H1 (cell line): ENCODE results near the gene MRPL43. TPM values are rescaled to one million over a fixed set of nuclear protein-coding genes. Genes with fewer than 3 reads are reported as not detected.

Experiments
- CTCF ChIA-PET: fragments of 300-600 bp; sonication (Branson Sonifier 250); formaldehyde crosslinking; loops from one replicate; lab custom pipeline; 2021; ENCODE audit not compliant: partially characterized antibody; lab: Charles Lee
- POLR2A ChIA-PET: fragments of 300-600 bp; sonication (Branson Sonifier 250); formaldehyde crosslinking; loops from one replicate; lab custom pipeline; 2021; ENCODE audit warnings: inconsistent platforms; ENCODE audit not compliant: partially characterized antibody; lab: Charles Lee
- DNase-seq, 2 experiments: peaks; one replicate each; pipeline versions ENCODE4 v3.0.0 to v3.0.0-alpha.2; 2010 to 2022; ENCODE audit warnings: low spot score in 2 of 2, low read depth in 1 of 2, mixed read lengths in 1 of 2
- FAIRE-seq: peaks from 2 replicates; lab custom pipeline; 2011; peaks lifted over from hg19 to GRCh38; lab: Jason Lieb, UNC
- H2AFZ ChIP-seq: 2 replicates; pipeline ENCODE4 v1.8.1; 2012; ENCODE audit warnings: low read length, inconsistent platforms
- H2AK5ac ChIP-seq: 2 replicates; pipeline ENCODE4 v1.6.1; 2013; ENCODE audit warnings: low read depth, low read length
- H2BK120ac ChIP-seq: replicated peaks from 2 replicates; pipeline ENCODE3; 2013; ENCODE audit warnings: low read depth, low read length, inconsistent platforms
- H2BK12ac ChIP-seq: 2 replicates; pipeline ENCODE4 v1.6.1; 2013; ENCODE audit warnings: low read depth, low read length
- H2BK15ac ChIP-seq: 2 replicates; pipeline ENCODE4 v1.6.1; 2013; ENCODE audit warnings: low read length
- H2BK20ac ChIP-seq: 2 replicates; pipeline ENCODE4 v1.6.1; 2013; ENCODE audit warnings: low read length
- H2BK5ac ChIP-seq: 2 replicates; pipeline ENCODE4 v1.6.1; 2013; ENCODE audit warnings: low read depth, low read length
- H3K14ac ChIP-seq: 2 replicates; pipeline ENCODE4 v1.6.1; 2013; ENCODE audit warnings: inconsistent platforms; ENCODE audit not compliant: insufficient read length
- H3K18ac ChIP-seq: 2 replicates; pipeline ENCODE4 v1.6.1; 2013; ENCODE audit warnings: low read length; ENCODE audit errors: extremely low read depth
- H3K23ac ChIP-seq: 2 replicates; pipeline ENCODE4 v1.6.1; 2013; ENCODE audit warnings: inconsistent platforms; ENCODE audit not compliant: insufficient read length
- H3K23me2 ChIP-seq: 2 replicates; pipeline ENCODE4 v1.6.1; 2013; ENCODE audit warnings: low read depth, low read length
- H3K27ac ChIP-seq: 2 replicates; pipeline ENCODE4 v1.6.1; 2011; ENCODE audit warnings: low read depth, low read length, inconsistent platforms
- H3K27me3 ChIP-seq, 4 experiments: replicated peaks in 1 of 4; 1 replicate in 1 of 4; 2 replicates in 3 of 4; pipeline versions ENCODE4 v1.6.1 to v1.8.1; 2011 to 2013; ENCODE audit warnings: low read length in 3 of 4, mild to moderate bottlenecking in 3 of 4, inconsistent platforms in 2 of 4, mixed read lengths in 2 of 4, moderate library complexity in 1 of 4; ENCODE audit not compliant: control insufficient read depth in 3 of 4, insufficient read depth in 3 of 4; ENCODE audit errors: extremely low read depth in 1 of 4
- H3K36me3 ChIP-seq, 4 experiments: 2 replicates each; pipeline versions ENCODE4 v1.6.1 to v1.8.1; 2011 to 2013; ENCODE audit warnings: mild to moderate bottlenecking in 4 of 4, low read length in 3 of 4, moderate library complexity in 2 of 4, control low read depth in 1 of 4, inconsistent platforms in 1 of 4; ENCODE audit not compliant: insufficient read depth in 4 of 4, control insufficient read depth in 2 of 4
- H3K4ac ChIP-seq: replicated peaks from 2 replicates; pipeline ENCODE3; 2013; ENCODE audit warnings: low read length, low read depth, mixed read lengths, inconsistent platforms; ENCODE audit not compliant: insufficient read length
- H3K4me1 ChIP-seq, 4 experiments: replicated peaks in 1 of 4; 1 replicate in 1 of 4; 2 replicates in 3 of 4; pipeline versions ENCODE4 v1.6.1 to v1.8.1; 2011 to 2013; ENCODE audit warnings: low read length in 3 of 4, inconsistent platforms in 2 of 4, mixed read lengths in 1 of 4; ENCODE audit not compliant: insufficient read depth in 4 of 4, control insufficient read depth in 3 of 4
- H3K4me2 ChIP-seq, 2 experiments: 2 replicates each; pipeline versions ENCODE4 v1.6.1 to v1.8.1; 2011 to 2013; ENCODE audit warnings: low read depth in 2 of 2, low read length in 2 of 2, control low read depth in 1 of 2, inconsistent platforms in 1 of 2, mild to moderate bottlenecking in 1 of 2; ENCODE audit not compliant: insufficient read depth in 1 of 2
- H3K4me3 ChIP-seq, 4 experiments: fragments of 200-600, 300-600 bp in 1 of 4; sonication (generic), shearing (Covaris generic), sonication (Bioruptor Twin) in 1 of 4; 2 replicates each; pipeline versions ENCODE4 v1.5.1 to v1.8.1; 2011 to 2016; ENCODE audit warnings: low read length in 4 of 4, low read depth in 3 of 4, control low read depth in 2 of 4, inconsistent platforms in 2 of 4, mild to moderate bottlenecking in 2 of 4, mixed read lengths in 1 of 4, moderate library complexity in 1 of 4; ENCODE audit not compliant: insufficient read depth in 2 of 4; ENCODE audit errors: extremely low read depth in 1 of 4
- H3K56ac ChIP-seq: replicated peaks from 2 replicates; pipeline ENCODE3; 2013; ENCODE audit warnings: low read depth, mild to moderate bottlenecking, mixed read lengths, low read length, inconsistent platforms; ENCODE audit not compliant: insufficient read length
- H3K79me1 ChIP-seq: 2 replicates; pipeline ENCODE4 v1.6.1; 2013; ENCODE audit warnings: low read depth, low read length, control low read depth
- H3K79me2 ChIP-seq, 2 experiments: 2 replicates each; pipeline versions ENCODE4 v1.6.1 to v1.8.1; 2012 to 2013; ENCODE audit warnings: low read length in 2 of 2, mild to moderate bottlenecking in 2 of 2, inconsistent platforms in 1 of 2; ENCODE audit not compliant: insufficient read depth in 2 of 2, control insufficient read depth in 1 of 2
- H3K9ac ChIP-seq, 4 experiments: replicated peaks in 1 of 4; 1 replicate in 1 of 4; 2 replicates in 3 of 4; pipeline versions ENCODE4 v1.6.1 to v1.8.1; 2011 to 2013; ENCODE audit warnings: low read depth in 3 of 4, low read length in 3 of 4, control low read depth in 2 of 4, mild to moderate bottlenecking in 2 of 4, moderate library complexity in 2 of 4, inconsistent platforms in 1 of 4; ENCODE audit errors: extremely low read depth in 1 of 4
- H3K9me3 ChIP-seq, 2 experiments: 2 replicates each; pipeline versions ENCODE4 v1.6.1 to v1.8.1; 2012 to 2013; ENCODE audit warnings: mild to moderate bottlenecking in 2 of 2, moderate library complexity in 2 of 2, control low read depth in 1 of 2, inconsistent platforms in 1 of 2, low read depth in 1 of 2, low read length in 1 of 2, mixed read lengths in 1 of 2; ENCODE audit not compliant: insufficient read depth in 2 of 2
- H4K20me1 ChIP-seq, 2 experiments: replicated peaks in 1 of 2; 2 replicates each; pipeline versions ENCODE3 to v1.8.1; 2011 to 2013; ENCODE audit warnings: inconsistent platforms in 2 of 2, low read length in 2 of 2, mild to moderate bottlenecking in 1 of 2; ENCODE audit not compliant: insufficient read depth in 2 of 2, control insufficient read depth in 1 of 2
- H4K5ac ChIP-seq: 2 replicates; pipeline ENCODE4 v1.6.1; 2013; ENCODE audit warnings: low read length, low read depth, mixed read lengths, inconsistent platforms; ENCODE audit not compliant: insufficient read length
- H4K8ac ChIP-seq: 2 replicates; pipeline ENCODE4 v1.8.0; 2013; ENCODE audit warnings: mild to moderate bottlenecking, moderate library complexity, low read length, inconsistent platforms; ENCODE audit not compliant: insufficient read depth; ENCODE audit errors: extremely low read depth
- H4K91ac ChIP-seq: replicated peaks from 2 replicates; pipeline ENCODE3; 2013; ENCODE audit warnings: low read length, mixed read lengths, inconsistent platforms; ENCODE audit not compliant: insufficient read length
- ATF3 ChIP-seq: IDR thresholded peaks from 2 replicates; pipeline ENCODE4 v1.6.1; 2011; ENCODE audit warnings: low read depth, mild to moderate bottlenecking, low read length; ENCODE audit not compliant: insufficient read depth
- BRCA1 ChIP-seq: IDR thresholded peaks from 2 replicates; pipeline ENCODE4 v1.6.1; 2012; ENCODE audit warnings: low read depth, low read length, improper control_type of control experiment
- CREB1 ChIP-seq: IDR thresholded peaks from 2 replicates; pipeline ENCODE4 v1.6.1; 2012; ENCODE audit warnings: inconsistent platforms
- E2F6 ChIP-seq: IDR thresholded peaks from 2 replicates; pipeline ENCODE4 v1.6.1; 2012; ENCODE audit warnings: inconsistent platforms
- GABPA ChIP-seq: IDR thresholded peaks from 2 replicates; pipeline ENCODE4 v1.6.1; 2011; ENCODE audit warnings: mild to moderate bottlenecking, low read length, moderate library complexity, borderline replicate concordance; ENCODE audit not compliant: insufficient read depth
- MAFK ChIP-seq: IDR thresholded peaks from 2 replicates; pipeline ENCODE4 v1.6.1; 2012; ENCODE audit warnings: low read depth, mild to moderate bottlenecking, improper control_type of control experiment, low read length
- MAX ChIP-seq: IDR thresholded peaks from 2 replicates; pipeline ENCODE4 v1.6.1; 2012; ENCODE audit warnings: inconsistent platforms
- NRF1 ChIP-seq: IDR thresholded peaks from 2 replicates; pipeline ENCODE4 v1.6.1; 2011; ENCODE audit warnings: mild to moderate bottlenecking, low read depth, low read length, improper control_type of control experiment
- RFX5 ChIP-seq: IDR thresholded peaks from 2 replicates; pipeline ENCODE4 v1.6.1; 2011; ENCODE audit warnings: low read depth, low read length, improper control_type of control experiment, borderline replicate concordance
- SIRT6 ChIP-seq: IDR thresholded peaks from one replicate; pipeline ENCODE4 v1.7.1; 2012; ENCODE audit warnings: low read length, inconsistent platforms
- SUZ12 ChIP-seq: fragments of 200-600 bp; sonication (generic); IDR thresholded peaks from 2 replicates; pipeline ENCODE4 v1.6.1; 2012; ENCODE audit warnings: mild to moderate bottlenecking, inconsistent platforms, low read length, moderate library complexity, mixed read lengths
- TAF1 ChIP-seq: IDR thresholded peaks from 2 replicates; pipeline ENCODE4 v1.6.1; 2011; ENCODE audit warnings: mild to moderate bottlenecking, low read depth, low read length
- TEAD4 ChIP-seq: IDR thresholded peaks from 2 replicates; pipeline ENCODE4 v1.6.1; 2012; ENCODE audit warnings: low read depth, low read length, inconsistent platforms, mixed read lengths
- WGBS, 2 experiments: shearing (Covaris generic) in 1 of 2; methylation state at CpG; one replicate each; pipeline versions ENCODE4 v1.1.6 to v1.1.7; 2013 to 2015; ENCODE audit warnings: low lambda C conversion rate in 2 of 2, mixed read lengths in 2 of 2, inconsistent platforms in 1 of 2, low coverage in 1 of 2, missing lambda C conversion rate in 1 of 2; ENCODE audit not compliant: insufficient replicate concordance in 2 of 2, insufficient coverage in 1 of 2, insufficient read length in 1 of 2; ENCODE audit errors: extremely low coverage in 1 of 2, missing lambda C conversion rate in 1 of 2; 5-methylcytosine and 5-hydroxymethylcytosine counted together
- polyA plus RNA-seq, 7 experiments: library from polyadenylated mRNA; depleted of rRNA in 3 of 7; stranded (reverse) in 5 of 7; unstranded in 2 of 7; fragments of >200 nt in 5 of 7; fragments of 200-250 nt in 2 of 7; gene quantifications; 1 replicate in 5 of 7; 2 replicates in 1 of 7; 4 replicates in 1 of 7; pipeline versions ENCODE4 v1.2.1 to v1.2.3, GENCODE V29; 2011 to 2013; ENCODE audit warnings: missing spikeins in 2 of 7, mixed read lengths in 2 of 7
- total RNA-seq: library from RNA; stranded (reverse); fragmentation: NEBNext Ultra II Directional; extraction: Animal tissue kit (Norgen Biotek cat#: 25700); gene quantifications from 2 replicates; pipeline ENCODE4 v1.2.1, GENCODE V29; 2021

The MRPL43 gene
- total and polyA plus RNA-seq, 2 of the 8 experiments (the other 6 are each of a cell fraction or from before 2014, with no cell fraction given) = 74.1 to 149 TPM

GRCh38 chr10:100980311-100980710 is 7.0 kb downstream of the MRPL43 start:
- Histone ChIP-seq H3K9ac (no peak overlapping the region), H2AFZ (no peak overlapping the region), H3K56ac (no peak overlapping the region), H2BK15ac (no peak overlapping the region), H4K8ac (no peak overlapping the region), H2BK5ac (no peak overlapping the region), H3K4me2 (no peak overlapping the region), H3K9me3 (no peaks in the 10 kb centered on the region), H2BK12ac (no peak overlapping the region), H3K27me3 (no peaks in the 10 kb centered on the region), H3K4me3 (no peak overlapping the region), H3K27ac (no peak overlapping the region), H2BK20ac (no peak overlapping the region), H2AK5ac (no peak overlapping the region), H3K79me1 (no peaks in the 10 kb centered on the region), H3K4ac (no peak overlapping the region), H2BK120ac (no peak overlapping the region), H3K36me3 (peaks cover 0 to 18% (median 5%) of the 10 kb centered on the region in 4 experiments; a peak in 4 of 8 replicates), H3K79me2 (no peaks in the 10 kb centered on the region), H4K5ac (no peak overlapping the region), H3K18ac (no peak overlapping the region), H4K20me1 (peaks cover 0 to 14% of the 10 kb centered on the region in 2 experiments), H4K91ac (no peak overlapping the region), H3K23me2 (no peaks in the 10 kb centered on the region), H3K23ac (no peak overlapping the region), H3K4me1 (no peaks in the 10 kb centered on the region; a peak in 1 of 7 replicates), H3K14ac (no peak overlapping the region)
- ChIA-PET CTCF (interaction anchor here (1.1 to 2.8 kb wide), 5 partner anchors 10 to 34 kb away, joined by 3 to 15 read pairs (median 8); no protein-coding TSS in a partner anchor), POLR2A (interaction anchor here (1.9 kb wide), 1 partner anchor 14 kb away, joined by 6 read pairs; no protein-coding TSS in a partner anchor)
- FAIRE-seq (no peak), DNase-seq (no peak)
- 85% methylated on average over 2 of the region's 2 CpGs; no CpG with 5 or more reads in 1 of the 2 experiments for WGBS, 2 experiments
- no peak for TF ChIP-seq SIRT6
- no peak for TF ChIP-seq MAX
- TF ChIP-seq CREB1 = no peak
- no peak for TF ChIP-seq TEAD4
- TF ChIP-seq MAFK = no peak
- TF ChIP-seq BRCA1 = no peak
- no peak for TF ChIP-seq TAF1
- TF ChIP-seq ATF3 = no peak
- TF ChIP-seq GABPA = no peak
- no peak for TF ChIP-seq E2F6
- no peak for TF ChIP-seq SUZ12
- no peak for TF ChIP-seq RFX5
- no peak for TF ChIP-seq NRF1
